ENCODE measurements around the gene TMEM239. TPM values are rescaled to one million over a fixed set of nuclear protein-coding genes. Genes with fewer than 3 reads are reported as not detected.

The TMEM239 gene
- total and polyA plus RNA-seq, 4 donors: not detected

DNA sequence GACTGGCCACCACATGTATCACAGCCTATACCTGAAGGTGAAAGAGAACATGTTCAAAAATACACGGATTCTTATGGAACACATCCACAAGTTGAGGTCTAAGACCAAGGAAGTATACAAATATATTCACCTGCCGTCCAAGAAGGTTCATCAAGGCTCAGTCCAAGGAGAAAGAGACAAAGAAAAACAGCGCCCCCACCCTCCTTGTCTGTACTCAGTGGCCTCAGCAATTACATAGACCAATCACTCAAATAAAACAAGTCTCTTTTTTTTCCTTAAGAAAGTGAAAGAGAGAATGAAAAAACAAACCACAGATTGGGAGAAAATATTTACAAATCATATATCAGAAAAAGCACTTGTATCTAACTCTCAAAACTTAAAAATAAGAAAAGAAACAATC is 35.2 kb upstream of the TMEM239 start (continued):
- TF ChIP-seq, protein P1, sequence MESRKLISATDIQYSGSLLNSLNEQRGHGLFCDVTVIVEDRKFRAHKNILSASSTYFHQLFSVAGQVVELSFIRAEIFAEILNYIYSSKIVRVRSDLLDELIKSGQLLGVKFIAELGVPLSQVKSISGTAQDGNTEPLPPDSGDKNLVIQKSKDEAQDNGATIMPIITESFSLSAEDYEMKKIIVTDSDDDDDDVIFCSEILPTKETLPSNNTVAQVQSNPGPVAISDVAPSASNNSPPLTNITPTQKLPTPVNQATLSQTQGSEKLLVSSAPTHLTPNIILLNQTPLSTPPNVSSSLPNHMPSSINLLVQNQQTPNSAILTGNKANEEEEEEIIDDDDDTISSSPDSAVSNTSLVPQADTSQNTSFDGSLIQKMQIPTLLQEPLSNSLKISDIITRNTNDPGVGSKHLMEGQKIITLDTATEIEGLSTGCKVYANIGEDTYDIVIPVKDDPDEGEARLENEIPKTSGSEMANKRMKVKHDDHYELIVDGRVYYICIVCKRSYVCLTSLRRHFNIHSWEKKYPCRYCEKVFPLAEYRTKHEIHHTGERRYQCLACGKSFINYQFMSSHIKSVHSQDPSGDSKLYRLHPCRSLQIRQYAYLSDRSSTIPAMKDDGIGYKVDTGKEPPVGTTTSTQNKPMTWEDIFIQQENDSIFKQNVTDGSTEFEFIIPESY (IDR thresholded peaks at IDR 0.05): no peak
- TF ChIP-seq FOXA2 (IDR thresholded peaks at IDR 0.05) (no peak), JUND (IDR thresholded peaks at IDR 0.05) (no peak), SP1 (IDR thresholded peaks at IDR 0.05) (no peak), HNF4G (IDR thresholded peaks at IDR 0.05) (no peak), GABPA (IDR thresholded peaks at IDR 0.05 in 1 of 2, conservative IDR thresholded peaks at IDR 0.05 in 1 of 2) (no peak)

GRCh38 chr20:2783908-2784566 is 32.1 kb upstream of the TMEM239 start:
- Histone ChIP-seq H3K4me1 (ENCODE audit: control insufficient read depth in 4 of 4, insufficient read depth in 4 of 4, low read length in 3 of 4) (no peaks in the 10 kb centered on the region), H3K36me3 (ENCODE audit: control insufficient read depth in 4 of 4, insufficient read depth in 3 of 4, low read depth in 1 of 4, low read length in 3 of 4) (no peaks in the 10 kb centered on the region), H3K4me3 (ENCODE audit: low read depth in 1 of 3, low read length in 3 of 3) (no peak overlapping the region), H3K27ac (ENCODE audit: low read depth in 1 of 2, low read length in 2 of 2) (no peak overlapping the region), H3K27me3 (ENCODE audit: control insufficient read depth in 4 of 4, insufficient read depth in 4 of 4, low read length in 3 of 4) (peaks cover 0 to 6% (median 0%) of the 10 kb centered on the region in 4 donors), H3K9me3 (ENCODE audit: control insufficient read depth in 4 of 4, low read length in 3 of 4) (peaks cover 0 to 4% (median 0%) of the 10 kb centered on the region in 4 donors), H3K9ac (ENCODE audit: low read depth in 1 of 2, low read length in 2 of 2) (no peak overlapping the region)
- no peak for TF ChIP-seq MAX (IDR thresholded peaks at IDR 0.05)
- TF ChIP-seq JUND (IDR thresholded peaks at IDR 0.05): no peak
- TF ChIP-seq FOXA1 (IDR thresholded peaks at IDR 0.05): no peak
- TF ChIP-seq ATF3 (IDR thresholded peaks at IDR 0.05): no peak
- no peak for TF ChIP-seq RAD21 (IDR thresholded peaks at IDR 0.05)
- no peak for TF ChIP-seq GABPA (IDR thresholded peaks at IDR 0.05 in 1 of 2, conservative IDR thresholded peaks at IDR 0.05 in 1 of 2)
- no peak for TF ChIP-seq TAF1 (conservative IDR thresholded peaks at IDR 0.05)
- TF ChIP-seq HNF4G (IDR thresholded peaks at IDR 0.05): no peak
- no peak for TF ChIP-seq CTCF (IDR thresholded peaks at IDR 0.05; ENCODE audit: low read depth, low read length, missing input control)
- TF ChIP-seq EGR1 (IDR thresholded peaks at IDR 0.05; ENCODE audit: low read depth in 2 of 2): no peak
- TF ChIP-seq RXRA (IDR thresholded peaks at IDR 0.05): no peak
- no peak for TF ChIP-seq SP1 (IDR thresholded peaks at IDR 0.05)
- no peak for TF ChIP-seq FOXA2 (IDR thresholded peaks at IDR 0.05)
- TF ChIP-seq, protein P1 (IDR thresholded peaks at IDR 0.05): no peak
- DNase-seq (ENCODE audit: low spot score): no peak
- 77% methylated on average over 6 of the region's 6 CpGs for WGBS

Measured in liver (tissue), 9 donors.